ENCODE measurements around the gene DLG2. TPM values are rescaled to one million over a fixed set of nuclear protein-coding genes. Genes with fewer than 3 reads are reported as not detected.

The DLG2 gene
- total RNA-seq, 4 donors from 2014 or later = 6.5 to 14.6 (median 7.2) TPM

DNA sequence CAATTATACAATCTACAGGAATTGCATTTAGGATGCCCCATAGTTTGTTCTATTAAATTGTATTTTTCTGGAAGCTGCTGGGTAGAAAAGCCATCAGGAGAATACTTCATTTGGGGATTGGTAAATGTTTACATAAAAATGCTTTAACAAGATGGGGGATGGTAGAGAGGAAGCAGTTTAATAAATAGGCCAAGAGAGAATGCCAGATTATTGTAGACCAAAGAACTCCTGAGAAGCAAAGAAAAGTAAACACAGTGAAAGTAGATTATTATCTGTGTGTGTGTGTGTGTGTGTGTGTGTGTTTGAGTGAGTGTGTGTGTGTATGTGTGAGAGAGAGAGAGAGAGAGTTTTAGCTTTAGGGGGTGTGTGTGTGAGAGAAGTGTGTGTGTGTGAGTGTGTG, 1520.6 kb downstream of the DLG2 start:
- no peak for TF ChIP-seq EP300 (IDR thresholded peaks at IDR 0.05)
- TF ChIP-seq, protein P1, sequence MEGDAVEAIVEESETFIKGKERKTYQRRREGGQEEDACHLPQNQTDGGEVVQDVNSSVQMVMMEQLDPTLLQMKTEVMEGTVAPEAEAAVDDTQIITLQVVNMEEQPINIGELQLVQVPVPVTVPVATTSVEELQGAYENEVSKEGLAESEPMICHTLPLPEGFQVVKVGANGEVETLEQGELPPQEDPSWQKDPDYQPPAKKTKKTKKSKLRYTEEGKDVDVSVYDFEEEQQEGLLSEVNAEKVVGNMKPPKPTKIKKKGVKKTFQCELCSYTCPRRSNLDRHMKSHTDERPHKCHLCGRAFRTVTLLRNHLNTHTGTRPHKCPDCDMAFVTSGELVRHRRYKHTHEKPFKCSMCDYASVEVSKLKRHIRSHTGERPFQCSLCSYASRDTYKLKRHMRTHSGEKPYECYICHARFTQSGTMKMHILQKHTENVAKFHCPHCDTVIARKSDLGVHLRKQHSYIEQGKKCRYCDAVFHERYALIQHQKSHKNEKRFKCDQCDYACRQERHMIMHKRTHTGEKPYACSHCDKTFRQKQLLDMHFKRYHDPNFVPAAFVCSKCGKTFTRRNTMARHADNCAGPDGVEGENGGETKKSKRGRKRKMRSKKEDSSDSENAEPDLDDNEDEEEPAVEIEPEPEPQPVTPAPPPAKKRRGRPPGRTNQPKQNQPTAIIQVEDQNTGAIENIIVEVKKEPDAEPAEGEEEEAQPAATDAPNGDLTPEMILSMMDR (IDR thresholded peaks at IDR 0.05) = no peak
- TF ChIP-seq POLR2A (IDR thresholded peaks at IDR 0.05) = no peak
- Histone ChIP-seq H3K4me1 (no peaks in the 10 kb centered on the region), H3K36me3 (no peaks in the 10 kb centered on the region), H3K27ac (no peak overlapping the region), H3K9me3 (no peaks in the 10 kb centered on the region), H3K27me3 (no peaks in the 10 kb centered on the region), H3K4me3 (no peak overlapping the region)
- no peak for DNase-seq (ENCODE audit: low spot score in 2 of 2)

DNA sequence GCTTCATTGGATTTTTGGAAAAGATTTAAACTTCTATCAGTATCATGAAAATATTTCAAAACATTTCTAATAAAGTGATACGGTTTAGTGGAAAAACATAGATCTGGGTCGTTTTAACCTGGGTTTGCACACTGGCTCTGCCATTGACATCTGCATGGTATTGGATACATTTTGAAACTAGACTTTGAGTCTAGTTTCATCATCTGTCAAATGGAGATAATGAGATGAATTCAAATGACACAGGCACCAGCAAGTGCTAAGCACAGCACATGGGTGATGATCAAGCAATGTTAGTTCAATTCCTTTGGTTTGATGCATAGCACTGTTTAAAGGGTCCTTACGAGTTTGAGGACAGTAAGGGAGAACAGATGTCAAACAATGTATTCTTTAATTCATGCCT, 1522.0 kb downstream of the DLG2 start:
- no peak for DNase-seq (ENCODE audit: low spot score in 2 of 2)
- 83 to 90% methylated on average over 3 of the region's 3 CpGs for WGBS, 2 donors
- no peak overlapping the region for H3K4me3 ChIP-seq
- H3K36me3 ChIP-seq = no peaks in the 10 kb centered on the region
- TF ChIP-seq, protein P1 (IDR thresholded peaks at IDR 0.05) = no peak
- no peak for TF ChIP-seq POLR2A (IDR thresholded peaks at IDR 0.05)
- TF ChIP-seq EP300 (IDR thresholded peaks at IDR 0.05) = no peak
- H3K4me1 ChIP-seq = no peaks in the 10 kb centered on the region
- no peaks in the 10 kb centered on the region for H3K9me3 ChIP-seq
- no peak overlapping the region for H3K27ac ChIP-seq
- H3K27me3 ChIP-seq = no peaks in the 10 kb centered on the region

DNA sequence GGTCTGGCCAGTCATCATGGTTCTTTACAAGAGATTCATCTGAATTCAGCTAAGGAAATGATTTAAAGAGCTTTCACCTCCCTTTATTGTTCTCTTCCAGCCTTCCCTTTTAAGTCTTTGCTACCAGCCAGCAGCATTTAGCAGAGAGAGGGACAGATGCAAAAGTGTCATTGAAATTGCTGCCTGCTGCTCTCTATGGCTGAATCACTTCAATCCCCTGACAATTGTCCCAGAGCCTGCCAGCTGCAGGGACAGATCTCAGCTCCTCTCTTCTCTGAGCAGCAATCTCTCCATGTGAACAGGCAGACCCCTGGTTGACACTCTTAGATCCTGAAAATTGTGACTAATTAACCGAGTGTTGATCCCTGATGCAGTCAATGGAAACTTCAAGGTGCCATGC, 1524.0 kb downstream of the DLG2 start:
- DNase-seq (ENCODE audit: low spot score in 2 of 2) = no peak
- no peaks in the 10 kb centered on the region for H3K9me3 ChIP-seq
- TF ChIP-seq EP300 (IDR thresholded peaks at IDR 0.05) (no peak), POLR2A (IDR thresholded peaks at IDR 0.05) (no peak)
- TF ChIP-seq, protein P1 (IDR thresholded peaks at IDR 0.05) = no peak
- H3K4me3 ChIP-seq = no peak overlapping the region
- WGBS, 2 donors = 69 to 79% methylated on average over 1 of the region's 1 CpG
- H3K36me3 ChIP-seq = no peaks in the 10 kb centered on the region
- H3K4me1 ChIP-seq = no peaks in the 10 kb centered on the region
- no peaks in the 10 kb centered on the region for H3K27me3 ChIP-seq
- H3K27ac ChIP-seq = no peak overlapping the region

DNA sequence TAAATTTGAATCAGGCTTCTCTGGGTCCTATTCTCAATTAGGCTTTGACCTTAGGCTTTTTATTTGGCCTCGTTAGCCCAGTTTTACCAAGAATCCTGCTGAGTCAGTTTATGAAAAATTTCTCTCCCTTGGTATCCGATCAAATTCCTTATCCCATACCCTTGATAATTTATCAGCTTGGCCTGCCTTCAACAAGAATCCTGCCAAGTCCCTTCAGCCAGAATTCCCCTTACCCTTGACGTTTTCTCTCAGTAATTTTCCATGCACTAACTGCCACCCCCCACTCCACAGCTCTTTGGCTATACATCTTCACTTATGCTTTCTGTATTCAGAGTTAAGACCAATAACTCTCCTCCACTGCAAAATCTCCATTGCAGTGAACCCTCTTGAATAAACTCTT, 1530.0 kb downstream of the DLG2 start:
- DNase-seq (ENCODE audit: low spot score in 2 of 2) = no peak
- no peaks in the 10 kb centered on the region for H3K27me3 ChIP-seq
- H3K36me3 ChIP-seq = no peaks in the 10 kb centered on the region
- 26 to 35% methylated on average over 3 of the region's 3 CpGs for WGBS, 2 donors
- H3K4me1 ChIP-seq = no peaks in the 10 kb centered on the region
- TF ChIP-seq, protein P1 (IDR thresholded peaks at IDR 0.05) = no peak
- TF ChIP-seq POLR2A (IDR thresholded peaks at IDR 0.05) (no peak), EP300 (IDR thresholded peaks at IDR 0.05) (no peak)
- no peaks in the 10 kb centered on the region for H3K9me3 ChIP-seq
- no peak overlapping the region for H3K27ac ChIP-seq
- H3K4me3 ChIP-seq = no peak overlapping the region

DNA sequence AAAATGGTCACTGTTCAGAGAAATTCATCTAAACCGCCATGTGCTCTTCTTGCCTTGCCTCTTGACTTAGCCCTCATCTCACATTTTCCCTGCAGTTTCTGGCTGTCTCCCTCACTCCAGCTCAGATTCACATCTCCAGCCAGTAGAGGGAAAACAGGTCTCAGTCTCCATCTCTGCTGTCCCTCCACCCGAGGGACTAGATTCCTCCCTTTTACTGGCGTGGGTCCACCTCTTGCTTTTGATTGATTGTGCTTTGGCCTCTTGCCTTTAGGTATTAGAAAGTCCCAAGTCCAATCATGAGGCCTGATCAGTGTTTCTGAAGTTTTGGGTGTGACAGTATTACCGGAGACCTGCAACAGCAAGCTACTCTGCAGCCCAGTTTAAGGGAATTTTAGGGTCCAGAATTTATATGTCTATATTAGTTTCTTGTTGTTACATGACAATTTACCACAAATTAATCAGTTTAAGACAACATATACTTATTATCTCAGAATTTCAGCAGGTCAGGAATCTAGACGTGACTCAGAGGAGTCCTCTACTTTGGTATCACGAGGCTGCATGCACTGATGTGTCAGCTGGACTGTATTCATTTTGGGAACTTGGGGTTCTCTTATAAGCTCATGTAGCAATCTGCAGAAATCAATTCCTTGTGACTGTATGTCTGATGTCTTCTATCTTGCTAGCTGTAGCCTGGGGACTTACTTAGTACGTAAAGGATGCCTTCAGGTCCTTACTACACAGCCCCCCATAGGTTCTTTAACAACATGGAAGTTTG, 1535.7 kb downstream of the DLG2 start:
- H3K4me3 ChIP-seq = no peak overlapping the region
- WGBS, 2 donors = 74 to 81% methylated on average over 7 of the region's 7 CpGs
- H3K27me3 ChIP-seq = no peaks in the 10 kb centered on the region
- H3K4me1 ChIP-seq = no peaks in the 10 kb centered on the region
- H3K36me3 ChIP-seq = no peaks in the 10 kb centered on the region
- no peaks in the 10 kb centered on the region for H3K9me3 ChIP-seq
- H3K27ac ChIP-seq = no peak overlapping the region
- no peak for TF ChIP-seq POLR2A (IDR thresholded peaks at IDR 0.05)
- TF ChIP-seq, protein P1 (IDR thresholded peaks at IDR 0.05) = no peak
- no peak for TF ChIP-seq EP300 (IDR thresholded peaks at IDR 0.05)
- DNase-seq (ENCODE audit: low spot score in 2 of 2) = no peak

Data from tibial nerve (tissue), 4 donors.